ENCODE measurements around the gene RAP1GAP. TPM values are rescaled to one million over a fixed set of nuclear protein-coding genes. Genes with fewer than 3 reads are reported as not detected.

Gene RAP1GAP
- total and polyA plus RNA-seq, 9 of the 15 experiments (the other 6 are each of a cell fraction or from before 2014, with no cell fraction given) = 0.29 to 30.2 (median 19.2) TPM

DNA sequence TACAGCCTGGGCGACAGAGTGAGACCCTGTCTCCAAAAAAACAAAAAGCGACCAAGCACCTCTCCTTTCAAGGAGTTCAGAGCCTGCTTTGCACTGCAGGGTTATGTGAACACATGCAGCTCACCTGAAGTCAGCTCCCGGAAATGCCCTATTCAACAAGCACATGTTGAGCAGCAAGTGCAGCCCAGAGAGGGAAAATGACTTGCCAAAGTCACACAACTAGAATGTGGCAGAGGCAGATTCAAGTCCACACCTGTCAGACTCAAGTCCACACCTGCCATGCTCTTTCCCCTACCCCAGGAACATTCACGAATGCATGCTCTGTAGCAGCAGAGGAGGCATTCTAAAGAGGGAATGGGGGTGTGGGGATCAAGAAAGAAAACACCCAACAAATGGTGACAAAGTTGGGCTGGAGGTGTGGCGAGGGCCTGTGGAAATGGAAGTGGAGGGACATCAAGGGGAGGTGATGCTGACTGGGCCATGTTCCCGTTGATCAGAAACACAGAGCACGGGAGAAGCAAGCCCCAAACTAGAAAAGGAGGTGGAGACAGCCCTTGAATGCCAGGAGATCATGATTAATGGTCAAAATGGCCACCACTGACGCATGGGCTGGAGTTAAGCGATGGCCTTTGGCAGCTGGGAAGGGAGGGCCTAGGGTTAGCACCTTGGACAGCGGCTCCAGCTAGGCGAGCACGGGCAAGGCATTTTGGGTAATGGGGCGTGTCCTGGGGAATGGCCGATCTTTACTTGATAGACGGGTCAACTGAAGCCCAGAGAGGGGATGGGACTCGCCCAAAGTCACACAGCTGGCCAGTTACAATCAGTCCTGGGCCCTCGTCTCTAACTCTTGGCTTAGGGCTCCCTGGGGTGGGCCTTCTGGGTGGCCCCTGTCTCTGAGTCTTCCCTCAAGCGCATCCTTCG, 21.5 kb downstream of the RAP1GAP start (continued):
- TF ChIP-seq ZNF175 (CRISPR knock-in tag; IDR thresholded peaks at IDR 0.05; ENCODE audit: low read depth) = peak; percentile 89
- TF ChIP-seq, protein P1, sequence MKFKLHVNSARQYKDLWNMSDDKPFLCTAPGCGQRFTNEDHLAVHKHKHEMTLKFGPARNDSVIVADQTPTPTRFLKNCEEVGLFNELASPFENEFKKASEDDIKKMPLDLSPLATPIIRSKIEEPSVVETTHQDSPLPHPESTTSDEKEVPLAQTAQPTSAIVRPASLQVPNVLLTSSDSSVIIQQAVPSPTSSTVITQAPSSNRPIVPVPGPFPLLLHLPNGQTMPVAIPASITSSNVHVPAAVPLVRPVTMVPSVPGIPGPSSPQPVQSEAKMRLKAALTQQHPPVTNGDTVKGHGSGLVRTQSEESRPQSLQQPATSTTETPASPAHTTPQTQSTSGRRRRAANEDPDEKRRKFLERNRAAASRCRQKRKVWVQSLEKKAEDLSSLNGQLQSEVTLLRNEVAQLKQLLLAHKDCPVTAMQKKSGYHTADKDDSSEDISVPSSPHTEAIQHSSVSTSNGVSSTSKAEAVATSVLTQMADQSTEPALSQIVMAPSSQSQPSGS (CRISPR knock-in tag; IDR thresholded peaks at IDR 0.05) = peak; percentile 80
- no peak for TF ChIP-seq JUNB (CRISPR knock-in tag; conservative IDR thresholded peaks at IDR 0.05)
- TF ChIP-seq, protein P2, sequence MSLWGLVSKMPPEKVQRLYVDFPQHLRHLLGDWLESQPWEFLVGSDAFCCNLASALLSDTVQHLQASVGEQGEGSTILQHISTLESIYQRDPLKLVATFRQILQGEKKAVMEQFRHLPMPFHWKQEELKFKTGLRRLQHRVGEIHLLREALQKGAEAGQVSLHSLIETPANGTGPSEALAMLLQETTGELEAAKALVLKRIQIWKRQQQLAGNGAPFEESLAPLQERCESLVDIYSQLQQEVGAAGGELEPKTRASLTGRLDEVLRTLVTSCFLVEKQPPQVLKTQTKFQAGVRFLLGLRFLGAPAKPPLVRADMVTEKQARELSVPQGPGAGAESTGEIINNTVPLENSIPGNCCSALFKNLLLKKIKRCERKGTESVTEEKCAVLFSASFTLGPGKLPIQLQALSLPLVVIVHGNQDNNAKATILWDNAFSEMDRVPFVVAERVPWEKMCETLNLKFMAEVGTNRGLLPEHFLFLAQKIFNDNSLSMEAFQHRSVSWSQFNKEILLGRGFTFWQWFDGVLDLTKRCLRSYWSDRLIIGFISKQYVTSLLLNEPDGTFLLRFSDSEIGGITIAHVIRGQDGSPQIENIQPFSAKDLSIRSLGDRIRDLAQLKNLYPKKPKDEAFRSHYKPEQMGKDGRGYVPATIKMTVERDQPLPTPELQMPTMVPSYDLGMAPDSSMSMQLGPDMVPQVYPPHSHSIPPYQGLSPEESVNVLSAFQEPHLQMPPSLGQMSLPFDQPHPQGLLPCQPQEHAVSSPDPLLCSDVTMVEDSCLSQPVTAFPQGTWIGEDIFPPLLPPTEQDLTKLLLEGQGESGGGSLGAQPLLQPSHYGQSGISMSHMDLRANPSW (CRISPR knock-in tag; IDR thresholded peaks at IDR 0.05) = peak; percentile 97; the same call in 1 of the 2 replicates
- TF ChIP-seq BCOR (IDR thresholded peaks at IDR 0.05) = peak; percentile 96
- TF ChIP-seq FOXK2 (conservative IDR thresholded peaks at IDR 0.05 in 1 of 2, IDR thresholded peaks at IDR 0.05 in 1 of 2; ENCODE audit: low read depth in 2 of 2) = peak; percentile 48 to 55; a peak in 2 of 4 replicates
- peak; percentile 70; the same call in 1 of the 2 replicates for TF ChIP-seq MTA3 (IDR thresholded peaks at IDR 0.05; ENCODE audit: borderline replicate concordance)
- TF ChIP-seq TBL1XR1 (IDR thresholded peaks at IDR 0.05; ENCODE audit: low read length in 2 of 2) = peak in 1 of 2 experiments; percentile 47; a peak in 2 of 4 replicates
- TF ChIP-seq POLR2A (conservative IDR thresholded peaks at IDR 0.05) = no peak
- 0 out of 2 replicates have a peak, but pooled peaks have one; percentile 5 for TF ChIP-seq RHOXF2B (CRISPR knock-in tag; conservative IDR thresholded peaks at IDR 0.05)
- TF ChIP-seq ZNF224 (CRISPR knock-in tag; IDR thresholded peaks at IDR 0.05) = peak; percentile 94; the same call in 1 of the 2 replicates
- TF ChIP-seq NR2C1 (IDR thresholded peaks at IDR 0.05) = peak; percentile 12; the same call in 1 of the 2 replicates
- TF ChIP-seq NR2C1 (tag; IDR thresholded peaks at IDR 0.05) = peak; percentile 76
- peak; percentile 72 for TF ChIP-seq HCFC1 (IDR thresholded peaks at IDR 0.05; ENCODE audit: low read depth, low read length)
- peak in 1 of 2 experiments; percentile 68; a peak in 3 of 4 replicates for TF ChIP-seq TRIM24 (IDR thresholded peaks at IDR 0.05)
- TF ChIP-seq U2AF2 (optimal IDR thresholded peaks at IDR 0.05; ENCODE audit: low read depth, low read length) = no peak
- TF ChIP-seq LCOR (CRISPR knock-in tag; IDR thresholded peaks at IDR 0.05) = peak; percentile 100
- TF ChIP-seq NFE2L1 (tag; IDR thresholded peaks at IDR 0.05; ENCODE audit: borderline replicate concordance, low read depth) = no peak
- no peak for TF ChIP-seq ZNF707 (CRISPR knock-in tag; conservative IDR thresholded peaks at IDR 0.05)
- TF ChIP-seq TCF3 (CRISPR knock-in tag; IDR thresholded peaks at IDR 0.05) = peak; percentile 54
- peak; percentile 88 for TF ChIP-seq ZBTB1 (CRISPR knock-in tag; IDR thresholded peaks at IDR 0.05; ENCODE audit: borderline replicate concordance, low read depth)
- TF ChIP-seq, protein P3, sequence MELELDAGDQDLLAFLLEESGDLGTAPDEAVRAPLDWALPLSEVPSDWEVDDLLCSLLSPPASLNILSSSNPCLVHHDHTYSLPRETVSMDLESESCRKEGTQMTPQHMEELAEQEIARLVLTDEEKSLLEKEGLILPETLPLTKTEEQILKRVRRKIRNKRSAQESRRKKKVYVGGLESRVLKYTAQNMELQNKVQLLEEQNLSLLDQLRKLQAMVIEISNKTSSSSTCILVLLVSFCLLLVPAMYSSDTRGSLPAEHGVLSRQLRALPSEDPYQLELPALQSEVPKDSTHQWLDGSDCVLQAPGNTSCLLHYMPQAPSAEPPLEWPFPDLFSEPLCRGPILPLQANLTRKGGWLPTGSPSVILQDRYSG (tag; conservative IDR thresholded peaks at IDR 0.05; ENCODE audit: low read depth) = peak; percentile 76
- TF ChIP-seq CEBPB (tag; IDR thresholded peaks at IDR 0.05) = peak; percentile 98
- TF ChIP-seq NR1H2 (CRISPR knock-in tag; IDR thresholded peaks at IDR 0.05) = 0 out of 2 replicates have a peak, but pooled peaks have one; percentile 71

Measured in K562 (cell line).